Measurements from ENCODE around the gene NEXN.

Gene NEXN

GRCh38 chr1:77888781-77889642 is 588 bp downstream of the NEXN start:
- peak; percentile 77 for ATAC-seq
- TF ChIP-seq TCF4 (CRISPR knock-in tag; IDR thresholded peaks at IDR 0.05; ENCODE audit: borderline replicate concordance) (no peak), OSR1 (CRISPR knock-in tag; IDR thresholded peaks at IDR 0.05) (no peak), ESRRG (CRISPR knock-in tag; IDR thresholded peaks at IDR 0.05) (no peak), TOX (CRISPR knock-in tag; IDR thresholded peaks at IDR 0.05; ENCODE audit: borderline replicate concordance) (no peak), ZNF565 (CRISPR knock-in tag; conservative IDR thresholded peaks at IDR 0.05; ENCODE audit: low read depth) (no peak), PPARA (CRISPR knock-in tag; IDR thresholded peaks at IDR 0.05; ENCODE audit: borderline replicate concordance) (no peak), CSDC2 (CRISPR knock-in tag; IDR thresholded peaks at IDR 0.05) (no peak), SNAI2 (CRISPR knock-in tag; IDR thresholded peaks at IDR 0.05) (no peak), PATZ1 (CRISPR knock-in tag; IDR thresholded peaks at IDR 0.05; ENCODE audit: borderline replicate concordance) (no peak), ZNF8 (CRISPR knock-in tag; IDR thresholded peaks at IDR 0.05) (no peak), BACH2 (CRISPR knock-in tag; IDR thresholded peaks at IDR 0.05; ENCODE audit: borderline replicate concordance) (no peak), CREB5 (CRISPR knock-in tag; IDR thresholded peaks at IDR 0.05; ENCODE audit: low read depth) (no peak), RARB (CRISPR knock-in tag; IDR thresholded peaks at IDR 0.05) (no peak), TSHZ2 (CRISPR knock-in tag; IDR thresholded peaks at IDR 0.05) (no peak), POU6F1 (CRISPR knock-in tag; IDR thresholded peaks at IDR 0.05; ENCODE audit: borderline replicate concordance, low read depth) (no peak)
- TF ChIP-seq, protein P1, sequence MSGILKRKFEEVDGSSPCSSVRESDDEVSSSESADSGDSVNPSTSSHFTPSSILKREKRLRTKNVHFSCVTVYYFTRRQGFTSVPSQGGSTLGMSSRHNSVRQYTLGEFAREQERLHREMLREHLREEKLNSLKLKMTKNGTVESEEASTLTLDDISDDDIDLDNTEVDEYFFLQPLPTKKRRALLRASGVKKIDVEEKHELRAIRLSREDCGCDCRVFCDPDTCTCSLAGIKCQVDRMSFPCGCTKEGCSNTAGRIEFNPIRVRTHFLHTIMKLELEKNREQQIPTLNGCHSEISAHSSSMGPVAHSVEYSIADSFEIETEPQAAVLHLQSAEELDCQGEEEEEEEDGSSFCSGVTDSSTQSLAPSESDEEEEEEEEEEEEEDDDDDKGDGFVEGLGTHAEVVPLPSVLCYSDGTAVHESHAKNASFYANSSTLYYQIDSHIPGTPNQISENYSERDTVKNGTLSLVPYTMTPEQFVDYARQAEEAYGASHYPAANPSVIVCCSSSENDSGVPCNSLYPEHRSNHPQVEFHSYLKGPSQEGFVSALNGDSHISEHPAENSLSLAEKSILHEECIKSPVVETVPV (CRISPR knock-in tag; IDR thresholded peaks at IDR 0.05): no peak

DNA sequence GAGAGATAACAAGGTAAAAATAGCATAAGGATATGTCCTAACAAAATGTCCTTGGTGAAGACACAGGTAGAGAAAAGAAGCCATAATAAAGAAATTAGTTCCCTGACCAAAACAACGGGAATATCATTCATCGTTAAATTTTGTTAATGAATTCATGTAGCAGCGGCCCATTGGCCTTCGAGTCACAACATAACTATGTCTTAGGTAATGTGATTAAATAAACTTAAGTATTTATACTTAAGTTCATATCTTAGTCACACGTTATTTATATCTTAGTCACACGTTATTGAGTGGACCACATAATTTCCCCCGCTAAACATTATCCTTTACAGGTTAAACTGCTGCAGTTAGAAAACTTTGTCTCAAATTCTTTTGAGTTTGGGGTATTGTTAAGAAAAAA is 1.2 kb downstream of the NEXN start:
- TF ChIP-seq CREB5 (CRISPR knock-in tag; IDR thresholded peaks at IDR 0.05; ENCODE audit: low read depth): peak; percentile 50; the same call in 1 of the 2 replicates
- peak; percentile 69 for TF ChIP-seq ISL1 (CRISPR knock-in tag; IDR thresholded peaks at IDR 0.05)
- no peak for TF ChIP-seq PATZ1 (CRISPR knock-in tag; IDR thresholded peaks at IDR 0.05; ENCODE audit: borderline replicate concordance)
- ATAC-seq: peak; percentile 35

Measured in SK-N-SH treated with all-trans-retinoic acid at 6 μM for 48 hours (cell line).